HepG2 (cell line): ENCODE data around the gene SNRNP200. TPM values are rescaled to one million over a fixed set of nuclear protein-coding genes. Genes with fewer than 3 reads are reported as not detected.

Experiments used
- AHDC1 ChIP-seq: sonication (generic); formaldehyde crosslinking; IDR thresholded peaks from 2 replicates; pipeline ENCODE4 v1.5.1; 2020; ENCODE audit warnings: mild to moderate bottlenecking, missing genetic modification reagents, borderline replicate concordance
- CBX1 ChIP-seq: IDR thresholded peaks from one replicate; pipeline ENCODE4 v1.6.1; 2016; ENCODE audit warnings: antibody characterized with exemption, low read depth
- FOXJ3 ChIP-seq: sonication (generic); formaldehyde crosslinking; IDR thresholded peaks from 2 replicates; pipeline ENCODE4 v1.4.0; 2020; ENCODE audit warnings: missing genetic modification reagents, mild to moderate bottlenecking, borderline replicate concordance
- HIVEP1 ChIP-seq: sonication (generic); formaldehyde crosslinking; IDR thresholded peaks from 2 replicates; pipeline ENCODE4 v1.4.0; 2020; ENCODE audit warnings: mild to moderate bottlenecking, missing genetic modification reagents
- LRRFIP1 ChIP-seq: sonication (generic); formaldehyde crosslinking; conservative IDR thresholded peaks from 2 replicates; pipeline ENCODE4 v1.4.0; 2020; ENCODE audit warnings: missing genetic modification reagents
- MYC ChIP-seq: sonication (generic); formaldehyde crosslinking; IDR thresholded peaks from 2 replicates; pipeline ENCODE4 v1.9.0; 2021; ENCODE audit warnings: missing genetic modification reagents, borderline replicate concordance
- PHF20 ChIP-seq: sonication (generic); formaldehyde crosslinking; IDR thresholded peaks from 2 replicates; pipeline ENCODE4 v1.5.0; 2020; ENCODE audit warnings: mild to moderate bottlenecking, missing genetic modification reagents
- RBM22 ChIP-seq: fragments of 200-400 bp; formaldehyde crosslinking; optimal IDR thresholded peaks from 2 replicates; pipeline ENCODE3; 2017; ENCODE audit warnings: mild to moderate bottlenecking, low read length, moderate library complexity
- WIZ ChIP-seq: sonication (generic); formaldehyde crosslinking; IDR thresholded peaks from 2 replicates; pipeline ENCODE4 v1.5.1; 2020; ENCODE audit warnings: mild to moderate bottlenecking, missing genetic modification reagents
- YY1 ChIP-seq: IDR thresholded peaks from 2 replicates; pipeline ENCODE4 v1.6.1; 2011; ENCODE audit warnings: low read length, low read depth, moderate library complexity, mild to moderate bottlenecking; ENCODE audit not compliant: insufficient read depth, insufficient replicate concordance
- ZBTB21 ChIP-seq: sonication (generic); formaldehyde crosslinking; IDR thresholded peaks from 2 replicates; pipeline ENCODE4 v1.4.0; 2020; ENCODE audit warnings: missing genetic modification reagents
- ZEB1 ChIP-seq: IDR thresholded peaks from 2 replicates; pipeline ENCODE4 v1.6.1; 2012; ENCODE audit warnings: mild to moderate bottlenecking, low read depth, inconsistent platforms; ENCODE audit not compliant: insufficient replicate concordance
- ZFP36 ChIP-seq: fragments of 150-350 bp; IDR thresholded peaks from 2 replicates; pipeline ENCODE4 v1.6.1; 2018; ENCODE audit warnings: borderline replicate concordance, low read length, low read depth; ENCODE audit not compliant: partially characterized antibody
- ZFP36L1 ChIP-seq: sonication (generic); formaldehyde crosslinking; IDR thresholded peaks from 2 replicates; pipeline ENCODE4 v1.8.0; 2022; ENCODE audit warnings: mild to moderate bottlenecking, missing genetic modification reagents, moderate library complexity
- ZNF225 ChIP-seq: sonication (generic); formaldehyde crosslinking; IDR thresholded peaks from 2 replicates; pipeline ENCODE4 v1.4.0; 2020; ENCODE audit warnings: mild to moderate bottlenecking, missing genetic modification reagents
- ZNF232 ChIP-seq: sonication (generic); formaldehyde crosslinking; IDR thresholded peaks from 2 replicates; pipeline ENCODE4 v1.4.0; 2020; ENCODE audit warnings: missing genetic modification reagents, borderline replicate concordance
- ZNF329 ChIP-seq: sonication (generic); formaldehyde crosslinking; IDR thresholded peaks from 2 replicates; pipeline ENCODE4 v1.9.0; 2021; ENCODE audit warnings: low read depth, mild to moderate bottlenecking, missing genetic modification reagents
- ZNF362 ChIP-seq: sonication (generic); formaldehyde crosslinking; IDR thresholded peaks from 2 replicates; pipeline ENCODE4 v1.4.0; 2020; ENCODE audit warnings: missing genetic modification reagents, mild to moderate bottlenecking, borderline replicate concordance
- ZNF788 ChIP-seq: sonication (generic); formaldehyde crosslinking; IDR thresholded peaks from 2 replicates; pipeline ENCODE4 v1.5.0; 2020; ENCODE audit warnings: mild to moderate bottlenecking, missing genetic modification reagents, borderline replicate concordance
- polyA plus RNA-seq, 8 experiments: library from polyadenylated mRNA; depleted of rRNA in 3 of 8; stranded (reverse) in 7 of 8; unstranded in 1 of 8; fragments of >200 nt; fragmentation: Illumina TruSeq in 4 of 8; extraction: Trizol in 4 of 8; gene quantifications; 2 replicates each; pipeline versions ENCODE4 v1.2.1 to v1.2.3, GENCODE V29; 2011 to 2016; ENCODE audit warnings: low read depth in 4 of 8, missing spikeins in 1 of 8, mixed read lengths in 1 of 8; ENCODE audit not compliant: insufficient read depth in 1 of 8
- total RNA-seq, 5 experiments: library from RNA; depleted of rRNA; stranded (reverse); fragments of >200 nt; fragmentation: Illumina TruSeq; extraction: Trizol; gene quantifications; 2 replicates each; pipeline ENCODE4 v1.2.3, GENCODE V29; 2016; ENCODE audit warnings: low read depth in 1 of 5

SNRNP200 gene
- total and polyA plus RNA-seq, 2 of the 13 experiments (the other 11 are each of a cell fraction or from before 2014, with no cell fraction given), result 99.0 to 232 TPM

DNA sequence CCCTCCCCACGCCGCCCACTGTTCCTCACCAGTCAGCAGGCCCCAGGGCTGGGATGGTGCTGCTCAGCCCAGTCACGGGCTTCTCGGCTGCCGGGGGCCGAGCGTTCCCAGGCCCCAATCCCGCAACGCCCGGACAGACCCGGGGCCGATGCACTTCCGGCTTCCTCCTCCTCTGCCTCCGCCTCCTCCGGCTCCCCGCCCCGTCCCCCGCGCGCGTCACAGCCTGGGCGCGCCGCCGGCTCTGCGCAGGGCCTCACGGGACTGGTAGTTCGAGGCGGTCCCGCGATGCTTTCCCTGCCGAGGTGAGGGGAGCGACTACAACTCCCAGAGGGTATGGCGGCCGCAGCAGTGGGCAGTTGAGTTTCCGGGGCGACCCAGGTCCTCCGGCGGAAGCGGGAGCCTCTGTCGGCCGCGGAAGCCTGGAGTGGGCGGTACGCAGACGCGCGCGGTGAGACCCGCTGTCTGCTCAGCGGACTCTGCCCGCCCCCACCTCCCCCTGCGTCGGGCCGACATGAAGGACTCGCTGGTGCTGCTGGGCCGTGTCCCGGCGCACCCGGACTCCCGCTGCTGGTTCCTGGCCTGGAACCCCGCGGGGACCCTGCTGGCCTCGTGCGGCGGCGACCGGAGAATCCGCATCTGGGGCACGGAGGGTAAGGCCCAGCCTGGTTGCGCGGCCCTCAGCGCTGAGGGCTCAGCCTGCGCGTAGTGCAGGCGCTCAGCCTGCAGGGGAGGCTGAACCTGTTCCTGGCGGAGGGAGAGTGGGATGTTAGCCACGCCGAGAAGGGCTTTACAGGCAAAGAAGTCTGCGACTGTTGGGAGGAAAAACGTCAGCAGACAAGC is 39.3 kb downstream of the SNRNP200 start, which contains the start of the genes CIAO1 and TMEM127 (continued):
- TF ChIP-seq ZNF362, result peak; percentile 63
- peak; percentile 87 for TF ChIP-seq ZNF329 (CRISPR knock-in tag)
- TF ChIP-seq ZNF788, result peak; percentile 91; the same call in 1 of the 2 replicates
- peak; percentile 91 for TF ChIP-seq PHF20
- peak; percentile 85; the same call in 1 of the 2 replicates for TF ChIP-seq ZNF225 (CRISPR knock-in tag)
- peak; percentile 93 for TF ChIP-seq HIVEP1 (CRISPR knock-in tag)
- no peak for TF ChIP-seq CBX1
- no peak; the same call in 1 of the 2 replicates for TF ChIP-seq ZBTB21 (CRISPR knock-in tag)
- no peak for TF ChIP-seq ZFP36L1 (CRISPR knock-in tag)
- no peak for TF ChIP-seq LRRFIP1 (CRISPR knock-in tag)
- TF ChIP-seq WIZ (CRISPR knock-in tag), result peak; percentile 31; the same call in 1 of the 2 replicates
- peak; percentile 57 for TF ChIP-seq ZEB1
- no peak for TF ChIP-seq ZFP36
- TF ChIP-seq AHDC1 (CRISPR knock-in tag), result 0 out of 2 replicates have a peak, but pooled peaks have one; percentile 3
- TF ChIP-seq RBM22, result peak; percentile 70
- TF ChIP-seq MYC (CRISPR knock-in tag), result peak; percentile 97
- TF ChIP-seq FOXJ3 (CRISPR knock-in tag), result peak; percentile 11; the same call in 1 of the 2 replicates
- TF ChIP-seq ZNF232 (CRISPR knock-in tag), result peak; percentile 70; the same call in 1 of the 2 replicates
- peak; percentile 86 for TF ChIP-seq YY1
